ENCODE data around the gene ALK. TPM values are rescaled to one million over a fixed set of nuclear protein-coding genes. Genes with fewer than 3 reads are reported as not detected.
A peak's percentile ranks its signal among the peaks of the same experiment; 100 is the strongest.

ALK gene
- total RNA-seq, 1 experiment from 2014 or later, result 0.07 TPM

GRCh38 chr2:29226808-29227207 lies 694.6 kb downstream of the ALK start:
- CTCF ChIA-PET, result interaction anchor here (0.6 kb wide), 1 partner anchor 265 kb away, joined by 3 read pairs; no protein-coding TSS in a partner anchor
- H3K27me3 Mint-ChIP-seq (ENCODE audit: insufficient read depth, unreplicated experiment), result peaks cover 48% of the 10 kb centered on the region

GRCh38 chr2:29226375-29226774 lies 695.0 kb downstream of the ALK start:
- Mint-ChIP-seq H3K4me1 (ENCODE audit: insufficient read depth, unreplicated experiment) (peaks cover 33% of the 10 kb centered on the region), H3K4me3 (ENCODE audit: unreplicated experiment) (no peak overlapping the region), H3K9me3 (ENCODE audit: unreplicated experiment) (no peaks in the 10 kb centered on the region), H3K27me3 (ENCODE audit: insufficient read depth, unreplicated experiment) (peaks cover 48% of the 10 kb centered on the region), H3K36me3 (ENCODE audit: insufficient read depth, unreplicated experiment) (peaks cover 13% of the 10 kb centered on the region), H3K27ac (ENCODE audit: low read depth, unreplicated experiment) (no peak overlapping the region)
- intact Hi-C loops (cut with micrococcal nuclease), result no loop called here
- no TSS peak for BruUV-seq (replicated peaks)
- DNase-seq (ENCODE audit: unreplicated experiment), result no peak
- ChIA-PET POLR2A (no interaction called here), CTCF (interaction anchor here (0.6 to 0.7 kb wide), 3 partner anchors 50 to 771 kb away, joined by 3 to 4 read pairs (median 3); no protein-coding TSS in a partner anchor)
- TF ChIP-seq CTCF (IDR thresholded peaks at IDR 0.05; ENCODE audit: unreplicated experiment), result no peak

More at GRCh38 chr2:29226808-29227207, 694.6 kb downstream of the ALK start:
- Mint-ChIP-seq H3K36me3 (ENCODE audit: insufficient read depth, unreplicated experiment) (peaks cover 13% of the 10 kb centered on the region), H3K9me3 (ENCODE audit: unreplicated experiment) (no peaks in the 10 kb centered on the region), H3K4me1 (ENCODE audit: insufficient read depth, unreplicated experiment) (peaks cover 33% of the 10 kb centered on the region), H3K4me3 (ENCODE audit: unreplicated experiment) (no peak overlapping the region), H3K27ac (ENCODE audit: low read depth, unreplicated experiment) (no peak overlapping the region)
- no TSS peak for BruUV-seq (replicated peaks)
- intact Hi-C loops (cut with micrococcal nuclease), result no loop called here
- TF ChIP-seq CTCF (IDR thresholded peaks at IDR 0.05; ENCODE audit: unreplicated experiment), result no peak
- DNase-seq (ENCODE audit: unreplicated experiment), result no peak
- POLR2A ChIA-PET, result no interaction called here

GRCh38 chr2:29225814-29226213 lies 695.6 kb downstream of the ALK start:
- peaks cover 48% of the 10 kb centered on the region for H3K27me3 Mint-ChIP-seq (ENCODE audit: insufficient read depth, unreplicated experiment)
- no TSS peak for BruUV-seq (replicated peaks)
- no peak for TF ChIP-seq CTCF (IDR thresholded peaks at IDR 0.05; ENCODE audit: unreplicated experiment)

GRCh38 chr2:29224693-29225551 lies 696.5 kb downstream of the ALK start:
- no peak for TF ChIP-seq CTCF (IDR thresholded peaks at IDR 0.05; ENCODE audit: unreplicated experiment)
- no TSS peak for BruUV-seq (replicated peaks)
- H3K27me3 Mint-ChIP-seq (ENCODE audit: insufficient read depth, unreplicated experiment), result peaks cover 48% of the 10 kb centered on the region
- H3K4me3 Mint-ChIP-seq (ENCODE audit: unreplicated experiment), result no peak overlapping the region
- DNase-seq (ENCODE audit: unreplicated experiment), result no peak
- ChIA-PET CTCF (interaction anchor here (0.5 to 1.6 kb wide), 7 partner anchors 8 to 318 kb away, joined by 3 to 4 read pairs (median 3); no protein-coding TSS in a partner anchor), POLR2A (interaction anchor here (1.1 to 1.7 kb wide), 4 partner anchors 11 to 120 kb away, joined by 3 to 5 read pairs (median 4); no protein-coding TSS in a partner anchor)
- peaks cover 13% of the 10 kb centered on the region for H3K36me3 Mint-ChIP-seq (ENCODE audit: insufficient read depth, unreplicated experiment)
- H3K4me1 Mint-ChIP-seq (ENCODE audit: insufficient read depth, unreplicated experiment), result peaks cover 33% of the 10 kb centered on the region
- no peaks in the 10 kb centered on the region for H3K9me3 Mint-ChIP-seq (ENCODE audit: unreplicated experiment)
- peak overlapping the region; percentile 43 for H3K27ac Mint-ChIP-seq (ENCODE audit: low read depth, unreplicated experiment)
- intact Hi-C loops (cut with micrococcal nuclease), result no loop called here

More at GRCh38 chr2:29225814-29226213, 695.6 kb downstream of the ALK start:
- Mint-ChIP-seq H3K4me3 (ENCODE audit: unreplicated experiment) (no peak overlapping the region), H3K4me1 (ENCODE audit: insufficient read depth, unreplicated experiment) (peaks cover 33% of the 10 kb centered on the region), H3K9me3 (ENCODE audit: unreplicated experiment) (no peaks in the 10 kb centered on the region), H3K36me3 (ENCODE audit: insufficient read depth, unreplicated experiment) (peaks cover 13% of the 10 kb centered on the region), H3K27ac (ENCODE audit: low read depth, unreplicated experiment) (no peak overlapping the region)
- DNase-seq (ENCODE audit: unreplicated experiment), result no peak
- intact Hi-C loops (cut with micrococcal nuclease), result no loop called here
- ChIA-PET POLR2A (no interaction called here), CTCF (interaction anchor here (0.6 to 0.7 kb wide), 4 partner anchors 51 to 771 kb away, joined by 3 to 4 read pairs (median 4); no protein-coding TSS in a partner anchor)

Data from MCF 10A (cell line).